Tibial artery (tissue), 4 donors: ENCODE data around the gene RAD51B.

ENCODE experiments used
- DNase-seq, 2 donors: peaks; one replicate each; pipeline ENCODE4 v3.0.0-alpha.2; 2019
- H3K27ac ChIP-seq, 2 donors: fragments of 200-600 bp; sonication (generic) in 1 of 2; 1 replicate in 1 of 2; 2 replicates in 1 of 2; pipeline ENCODE4 v1.5.1; 2018 to 2019; ENCODE audit warnings: mild to moderate bottlenecking in 1 of 2
- H3K27me3 ChIP-seq, 2 donors: fragments of 200-600 bp; sonication (generic) in 1 of 2; one replicate each; pipeline versions ENCODE4 v1.5.1 to v1.6.0; 2016 to 2019
- H3K36me3 ChIP-seq, 3 donors: fragments of 200-600 bp; sonication (generic) in 2 of 3; one replicate each; pipeline ENCODE4 v1.5.1; 2016 to 2019; ENCODE audit warnings: mild to moderate bottlenecking in 2 of 3
- H3K4me1 ChIP-seq, 4 donors: fragments of 200-600 bp; sonication (generic) in 2 of 4; 1 replicate in 3 of 4; 2 replicates in 1 of 4; pipeline ENCODE4 v1.5.1; 2016 to 2019
- H3K4me3 ChIP-seq, 2 donors: fragments of 200-600 bp; sonication (generic) in 1 of 2; 1 replicate in 1 of 2; 2 replicates in 1 of 2; pipeline ENCODE4 v1.5.1; 2018 to 2019; ENCODE audit warnings: mild to moderate bottlenecking in 2 of 2
- H3K9me3 ChIP-seq, 3 donors: fragments of 200-600 bp; sonication (generic) in 1 of 3; one replicate each; pipeline ENCODE4 v1.5.1; 2016 to 2019
- intact Hi-C: fragments of 100-400 bp; cut with DNase I; formaldehyde crosslinking; loops from one replicate; pipeline ENCODE4 v1.15.0; 2023; ENCODE audit warnings: low total_unique reads
- TF ChIP-seq, protein P1 (sequence below), 2 experiments: fragments of 200-600 bp in 1 of 2; fragments of 450-650 bp in 1 of 2; IDR thresholded peaks; one replicate each; pipeline ENCODE4 v1.5.1; 2017 to 2019; ENCODE audit warnings: antibody characterized with exemption in 2 of 2, mild to moderate bottlenecking in 1 of 2, moderate library complexity in 1 of 2

Gene RAD51B

DNA sequence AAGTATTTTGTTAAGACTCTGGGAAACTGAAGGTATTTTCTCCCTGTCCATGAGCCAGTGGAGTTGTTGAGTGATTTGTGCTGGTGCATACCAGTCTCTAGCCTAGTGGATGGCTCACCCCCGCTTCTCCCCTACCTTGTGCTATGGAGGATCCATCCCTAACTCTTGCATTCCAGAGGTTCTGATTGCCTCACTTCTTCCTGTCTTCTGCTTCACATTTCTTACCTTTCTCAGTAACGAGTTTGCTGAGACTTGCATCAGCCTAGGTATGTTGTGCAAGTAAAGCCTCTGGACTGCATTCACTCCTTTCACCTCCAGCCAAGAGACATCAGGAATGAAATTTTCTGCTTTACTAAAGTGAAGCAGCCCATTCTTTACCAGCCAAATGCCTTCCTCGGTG is 581.7 kb downstream of the RAD51B start:
- intact Hi-C loops: no loop called here

DNA sequence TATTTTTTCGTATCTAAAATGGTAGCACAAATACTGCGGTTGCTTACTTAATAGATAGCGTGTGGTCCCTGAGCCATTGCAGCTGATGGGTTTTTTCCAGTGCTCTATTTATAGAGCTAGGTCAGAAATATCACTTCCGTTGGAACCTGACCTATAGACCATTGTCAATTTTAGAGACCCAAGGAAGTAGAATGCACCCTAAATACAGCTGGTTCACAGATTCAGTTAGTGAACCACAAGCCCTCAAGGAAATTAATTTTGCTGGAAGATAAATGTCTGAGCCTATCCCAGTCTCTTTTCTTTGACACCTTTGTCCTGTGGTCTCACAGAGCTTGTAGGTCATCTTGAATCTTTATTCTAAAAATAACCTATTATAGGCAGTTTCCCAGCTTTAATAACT is 582.3 kb downstream of the RAD51B start:
- intact Hi-C loops: no loop called here
- no peak for DNase-seq
- no peaks in the 10 kb centered on the region for H3K9me3 ChIP-seq
- no peaks in the 10 kb centered on the region for H3K36me3 ChIP-seq
- H3K27me3 ChIP-seq: no peaks in the 10 kb centered on the region
- peak overlapping the region in 1 of 2 donors; percentile 51 for H3K27ac ChIP-seq
- H3K4me1 ChIP-seq: peaks cover 0 to 68% (median 49%) of the 10 kb centered on the region in 4 donors
- TF ChIP-seq, protein P1, sequence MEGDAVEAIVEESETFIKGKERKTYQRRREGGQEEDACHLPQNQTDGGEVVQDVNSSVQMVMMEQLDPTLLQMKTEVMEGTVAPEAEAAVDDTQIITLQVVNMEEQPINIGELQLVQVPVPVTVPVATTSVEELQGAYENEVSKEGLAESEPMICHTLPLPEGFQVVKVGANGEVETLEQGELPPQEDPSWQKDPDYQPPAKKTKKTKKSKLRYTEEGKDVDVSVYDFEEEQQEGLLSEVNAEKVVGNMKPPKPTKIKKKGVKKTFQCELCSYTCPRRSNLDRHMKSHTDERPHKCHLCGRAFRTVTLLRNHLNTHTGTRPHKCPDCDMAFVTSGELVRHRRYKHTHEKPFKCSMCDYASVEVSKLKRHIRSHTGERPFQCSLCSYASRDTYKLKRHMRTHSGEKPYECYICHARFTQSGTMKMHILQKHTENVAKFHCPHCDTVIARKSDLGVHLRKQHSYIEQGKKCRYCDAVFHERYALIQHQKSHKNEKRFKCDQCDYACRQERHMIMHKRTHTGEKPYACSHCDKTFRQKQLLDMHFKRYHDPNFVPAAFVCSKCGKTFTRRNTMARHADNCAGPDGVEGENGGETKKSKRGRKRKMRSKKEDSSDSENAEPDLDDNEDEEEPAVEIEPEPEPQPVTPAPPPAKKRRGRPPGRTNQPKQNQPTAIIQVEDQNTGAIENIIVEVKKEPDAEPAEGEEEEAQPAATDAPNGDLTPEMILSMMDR (IDR thresholded peaks at IDR 0.05): no peak
- H3K4me3 ChIP-seq: no peak overlapping the region

More for the DNA sequence above, 581.7 kb downstream of the RAD51B start:
- TF ChIP-seq, protein P1 (IDR thresholded peaks at IDR 0.05): no peak
- H3K9me3 ChIP-seq: no peaks in the 10 kb centered on the region
- peak overlapping the region in 1 of 2 donors; percentile 51 for H3K27ac ChIP-seq
- DNase-seq: no peak
- peaks cover 0 to 74% (median 51%) of the 10 kb centered on the region in 4 donors for H3K4me1 ChIP-seq
- no peaks in the 10 kb centered on the region for H3K27me3 ChIP-seq
- no peak overlapping the region for H3K4me3 ChIP-seq
- no peaks in the 10 kb centered on the region for H3K36me3 ChIP-seq

DNA sequence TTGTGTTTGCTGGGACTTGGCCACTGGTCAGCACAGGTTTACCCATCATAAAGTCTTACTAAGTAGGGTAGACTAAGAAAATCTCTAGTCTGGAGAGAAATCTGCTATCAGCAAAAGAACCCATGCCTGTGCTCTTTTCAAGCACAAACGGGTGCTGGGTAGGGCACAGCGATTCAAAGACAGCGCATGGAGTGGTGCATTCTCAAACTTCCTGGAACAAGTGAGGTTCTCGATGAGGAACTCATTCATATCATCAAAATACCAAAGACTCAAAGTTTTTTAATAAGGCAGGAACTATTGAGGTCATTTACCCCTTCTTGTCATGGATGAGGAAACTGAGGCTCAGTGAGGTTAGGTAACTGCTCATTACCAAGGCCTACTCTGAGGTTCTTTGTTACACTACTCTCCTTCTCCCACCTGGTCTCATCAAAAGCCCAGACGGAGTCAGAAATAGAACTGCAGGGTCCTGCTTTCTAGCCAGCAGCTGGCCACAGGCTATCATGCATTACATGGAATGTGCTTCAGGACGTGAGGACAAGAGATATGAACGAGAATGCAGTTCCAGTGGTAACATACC is 583.0 kb downstream of the RAD51B start:
- H3K27ac ChIP-seq: peak overlapping the region; percentile 17 to 38

DNA sequence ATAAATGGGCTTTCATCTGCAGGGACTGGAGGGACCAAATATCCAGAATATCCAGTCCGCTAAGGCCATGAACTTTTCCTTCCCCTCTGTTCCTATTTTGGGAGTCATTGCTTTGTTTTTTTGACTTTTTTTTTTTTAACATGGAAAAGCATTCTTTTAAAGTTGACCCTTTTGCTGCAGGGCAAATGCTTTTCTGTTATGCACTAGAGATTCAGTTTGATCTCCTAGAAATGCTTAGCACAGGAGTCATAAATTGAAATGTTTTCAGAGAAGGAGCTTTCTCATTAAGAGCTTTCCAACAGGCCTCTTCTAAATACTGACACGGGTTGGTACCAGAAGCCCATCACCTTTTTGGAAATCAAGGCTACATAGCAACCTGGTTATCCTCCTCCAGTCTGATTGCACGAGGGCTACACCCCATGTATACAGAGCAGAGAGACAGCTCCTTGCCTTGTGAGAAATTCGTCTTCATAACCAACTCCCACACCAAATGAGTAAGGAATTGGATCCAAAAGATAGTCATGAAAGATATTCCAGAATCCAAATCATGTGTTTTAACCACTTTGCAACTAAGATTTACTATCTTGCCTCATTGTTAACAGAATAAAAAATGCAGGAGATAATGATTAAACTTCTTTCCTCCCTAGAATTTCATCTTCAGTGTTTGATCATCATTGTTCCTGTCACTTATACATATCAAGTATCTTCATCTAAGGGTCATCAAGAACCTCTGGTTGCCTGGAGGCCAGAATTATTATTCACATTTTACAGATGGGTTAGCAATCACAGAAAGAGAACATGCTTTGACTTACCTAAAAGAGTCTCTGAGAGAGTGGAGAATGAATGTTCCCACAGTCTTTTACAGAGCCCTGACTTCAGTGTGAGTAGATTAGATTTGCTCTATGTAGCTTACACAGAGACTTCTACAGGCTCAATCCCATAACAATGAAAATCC is 583.9 kb downstream of the RAD51B start:
- no peaks in the 10 kb centered on the region for H3K9me3 ChIP-seq
- H3K4me1 ChIP-seq: peaks cover 0 to 52% (median 36%) of the 10 kb centered on the region in 4 donors
- TF ChIP-seq, protein P1 (IDR thresholded peaks at IDR 0.05): no peak
- H3K27me3 ChIP-seq: no peaks in the 10 kb centered on the region
- H3K27ac ChIP-seq: peak overlapping the region; percentile 17 to 38
- no peak for DNase-seq
- H3K36me3 ChIP-seq: no peaks in the 10 kb centered on the region
- H3K4me3 ChIP-seq: no peak overlapping the region
- intact Hi-C loops: no loop called here

More for the DNA sequence above, 583.0 kb downstream of the RAD51B start:
- no peaks in the 10 kb centered on the region for H3K27me3 ChIP-seq
- H3K4me3 ChIP-seq: no peak overlapping the region
- TF ChIP-seq, protein P1 (IDR thresholded peaks at IDR 0.05): no peak
- no peaks in the 10 kb centered on the region for H3K36me3 ChIP-seq
- H3K4me1 ChIP-seq: peaks cover 0 to 61% (median 44%) of the 10 kb centered on the region in 4 donors
- DNase-seq: no peak
- intact Hi-C loops: no loop called here
- H3K9me3 ChIP-seq: no peaks in the 10 kb centered on the region

DNA sequence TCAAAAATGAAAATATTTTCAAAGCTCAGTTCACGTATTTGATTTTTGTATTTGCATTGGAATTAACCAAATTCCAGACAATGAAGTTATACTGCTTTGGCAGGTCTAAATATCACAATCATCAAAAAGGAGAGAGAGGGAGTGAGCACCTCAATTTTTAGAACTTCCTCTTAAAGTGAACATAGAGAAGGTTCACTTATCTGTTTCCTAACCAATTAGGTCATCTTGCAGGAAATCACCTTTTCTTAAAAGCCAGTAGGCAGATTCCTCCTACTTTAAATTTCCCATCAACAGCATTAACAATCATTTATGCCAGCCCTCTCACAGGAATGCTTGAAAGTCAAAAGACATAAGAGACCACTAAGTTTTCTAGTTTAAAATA is 584.6 kb downstream of the RAD51B start:
- no peaks in the 10 kb centered on the region for H3K36me3 ChIP-seq
- TF ChIP-seq, protein P1 (IDR thresholded peaks at IDR 0.05): no peak
- peak overlapping the region; percentile 1 to 38 for H3K27ac ChIP-seq
- no peaks in the 10 kb centered on the region for H3K9me3 ChIP-seq
- intact Hi-C loops: no loop called here
- H3K4me1 ChIP-seq: peaks cover 0 to 50% (median 35%) of the 10 kb centered on the region in 4 donors
- no peak overlapping the region for H3K4me3 ChIP-seq
- H3K27me3 ChIP-seq: no peaks in the 10 kb centered on the region
- no peak for DNase-seq
